HepG2 (cell line): ENCODE results near the gene SUMO4. TPM values are rescaled to one million over a fixed set of nuclear protein-coding genes. Genes with fewer than 3 reads are reported as not detected.

ENCODE experiments used
- ATAC-seq: fragments of 200-7000 bp; cut with Tn5 transposase; 3 replicates; pipeline ENCODE4 v1.9.1; 2020; ENCODE audit warnings: mild to moderate bottlenecking, moderate library complexity
- BruUV-seq: library from RNA; stranded (reverse); fragments of 400-500 nt; replicated peaks from 2 replicates; lab custom pipeline; 2021; lab: Mats Ljungman, UMichigan
- CTCF ChIA-PET: fragments of 300-600 bp; formaldehyde crosslinking; extraction: SDS; loops from one replicate; lab custom pipeline; 2021; ENCODE audit warnings: low total read pairs, inconsistent platforms, low intra/inter-chr PET ratio; lab: Yijun Ruan, JAX
- POLR2A ChIA-PET: fragments of 350-600 bp; sonication (Branson Sonifier 250); formaldehyde crosslinking; loops from one replicate; lab custom pipeline; 2020; ENCODE audit warnings: antibody characterized with exemption, inconsistent platforms; lab: Yijun Ruan, JAX
- DNase-seq: peaks from one replicate; pipeline ENCODE4 v3.0.0-alpha.2; 2015; ENCODE audit warnings: low spot score
- FAIRE-seq: peaks from 3 replicates; lab custom pipeline; 2011; peaks lifted over from hg19 to GRCh38; lab: Jason Lieb, UNC
- H2AFZ ChIP-seq: one replicate; pipeline ENCODE4 v1.6.1; 2011; ENCODE audit warnings: low read length, inconsistent platforms
- H3K27ac ChIP-seq: fragments of 300-600 bp; 3 replicates; pipeline ENCODE4 v1.8.0; 2011; ENCODE audit warnings: mixed run types, mild to moderate bottlenecking, mixed read lengths, low read length, inconsistent platforms; ENCODE audit not compliant: insufficient read depth; ENCODE audit errors: extremely low read length
- H3K27me3 ChIP-seq, 2 experiments: fragments of 200-600 bp in 1 of 2; 2 replicates in 1 of 2; 3 replicates in 1 of 2; pipeline versions ENCODE4 v1.6.0 to v1.8.0; 2011; ENCODE audit warnings: low read length in 2 of 2, mild to moderate bottlenecking in 2 of 2, moderate library complexity in 2 of 2, inconsistent platforms in 1 of 2; ENCODE audit not compliant: insufficient read depth in 2 of 2, control insufficient read depth in 1 of 2
- H3K36me3 ChIP-seq, 2 experiments: fragments of 200-600 bp in 1 of 2; replicated peaks in 1 of 2; 2 replicates in 1 of 2; 3 replicates in 1 of 2; pipeline versions ENCODE4 v1.5.1 to v1.8.0; 2011; ENCODE audit warnings: low read length in 2 of 2, inconsistent platforms in 1 of 2; ENCODE audit not compliant: insufficient read depth in 2 of 2, control insufficient read depth in 1 of 2
- H3K4me1 ChIP-seq: 2 replicates; pipeline ENCODE4 v1.5.1; 2012; ENCODE audit warnings: low read length, inconsistent platforms; ENCODE audit not compliant: insufficient read depth
- H3K4me2 ChIP-seq: 2 replicates; pipeline ENCODE4 v1.6.0; 2011; ENCODE audit warnings: low read depth, low read length, inconsistent platforms
- H3K4me3 ChIP-seq, 3 experiments: fragments of 200-600 bp in 1 of 3; sonication (generic), shearing (Covaris generic) in 1 of 3; replicated peaks in 1 of 3; 2 replicates each; pipeline ENCODE4 v1.5.1; 2011 to 2016; ENCODE audit warnings: low read length in 3 of 3, inconsistent platforms in 2 of 3, low read depth in 2 of 3, mild to moderate bottlenecking in 2 of 3, control low read depth in 1 of 3, mixed read lengths in 1 of 3; ENCODE audit not compliant: insufficient read depth in 1 of 3
- H3K79me2 ChIP-seq: one replicate; pipeline ENCODE4 v1.6.1; 2011; ENCODE audit warnings: low read length, inconsistent platforms; ENCODE audit not compliant: insufficient read depth
- H3K9ac ChIP-seq: 2 replicates; pipeline ENCODE4 v1.6.0; 2011; ENCODE audit warnings: mild to moderate bottlenecking, low read depth, low read length, inconsistent platforms; ENCODE audit not compliant: insufficient read depth
- H3K9me3 ChIP-seq: 2 replicates; pipeline ENCODE4 v1.5.1; 2012; ENCODE audit warnings: mild to moderate bottlenecking, low read length
- H4K20me1 ChIP-seq: 2 replicates; pipeline ENCODE4 v1.6.0; 2011; ENCODE audit warnings: inconsistent platforms, mild to moderate bottlenecking, low read length, moderate library complexity; ENCODE audit not compliant: insufficient read depth
- ATF3 ChIP-seq: sonication (generic); formaldehyde crosslinking; IDR thresholded peaks from 2 replicates; pipeline ENCODE4 v1.4.0; 2020; ENCODE audit warnings: missing genetic modification reagents
- HIC2 ChIP-seq: sonication (generic); formaldehyde crosslinking; IDR thresholded peaks from 2 replicates; pipeline ENCODE4 v1.9.0; 2022; ENCODE audit warnings: low read depth, missing genetic modification reagents
- KLF16 ChIP-seq, 2 experiments: sonication (generic) in 1 of 2; formaldehyde crosslinking in 1 of 2; IDR thresholded peaks; 2 replicates each; pipeline versions ENCODE4 v1.6.1 to v1.8.0; 2016 to 2023; ENCODE audit warnings: missing genetic modification reagents in 2 of 2, missing compliant biosample characterization in 1 of 2
- TEAD3 ChIP-seq: optimal IDR thresholded peaks from 2 replicates; pipeline ENCODE3; 2016; ENCODE audit warnings: borderline replicate concordance
- ZBTB38 ChIP-seq: sonication (generic); formaldehyde crosslinking; IDR thresholded peaks from 2 replicates; pipeline ENCODE4 v1.5.1; 2020; ENCODE audit warnings: mild to moderate bottlenecking, missing genetic modification reagents
- ZNF775 ChIP-seq: sonication (generic); formaldehyde crosslinking; IDR thresholded peaks from 2 replicates; pipeline ENCODE4 v1.4.0; 2020; ENCODE audit warnings: missing genetic modification reagents, mild to moderate bottlenecking, moderate library complexity, borderline replicate concordance
- ZSCAN9 ChIP-seq: IDR thresholded peaks from 2 replicates; pipeline ENCODE4 v1.6.1; 2016; ENCODE audit warnings: borderline replicate concordance
- WGBS: methylation state at CpG from one replicate; pipeline ENCODE4 v1.1.6; 2017; ENCODE audit warnings: low lambda C conversion rate; 5-methylcytosine and 5-hydroxymethylcytosine counted together
- in situ Hi-C: cut with HindIII; loops from 2 replicates; pipeline ENCODE4 v1.10.0; 2017; ENCODE audit warnings: low pct_unique_long_range_greater_than_20kb; ENCODE audit not compliant: extremely low pct_ligation_motif_present
- intact Hi-C: fragments of 100-400 bp; cut with micrococcal nuclease; formaldehyde crosslinking; loops from one replicate; pipeline ENCODE4 v1.10.0; 2022; ENCODE audit not compliant: unreplicated experiment
- polyA plus RNA-seq, 8 experiments: library from polyadenylated mRNA; depleted of rRNA in 3 of 8; stranded (reverse) in 7 of 8; unstranded in 1 of 8; fragments of >200 nt; fragmentation: Illumina TruSeq in 4 of 8; extraction: Trizol in 4 of 8; gene quantifications; 2 replicates each; pipeline versions ENCODE4 v1.2.1 to v1.2.3, GENCODE V29; 2011 to 2016; ENCODE audit warnings: low read depth in 4 of 8, missing spikeins in 1 of 8, mixed read lengths in 1 of 8; ENCODE audit not compliant: insufficient read depth in 1 of 8
- total RNA-seq, 5 experiments: library from RNA; depleted of rRNA; stranded (reverse); fragments of >200 nt; fragmentation: Illumina TruSeq; extraction: Trizol; gene quantifications; 2 replicates each; pipeline ENCODE4 v1.2.3, GENCODE V29; 2016; ENCODE audit warnings: low read depth in 1 of 5

The SUMO4 gene
- total and polyA plus RNA-seq, 2 of the 13 experiments (the other 11 are each of a cell fraction or from before 2014, with no cell fraction given), result 0.22 to 1.2 TPM

DNA sequence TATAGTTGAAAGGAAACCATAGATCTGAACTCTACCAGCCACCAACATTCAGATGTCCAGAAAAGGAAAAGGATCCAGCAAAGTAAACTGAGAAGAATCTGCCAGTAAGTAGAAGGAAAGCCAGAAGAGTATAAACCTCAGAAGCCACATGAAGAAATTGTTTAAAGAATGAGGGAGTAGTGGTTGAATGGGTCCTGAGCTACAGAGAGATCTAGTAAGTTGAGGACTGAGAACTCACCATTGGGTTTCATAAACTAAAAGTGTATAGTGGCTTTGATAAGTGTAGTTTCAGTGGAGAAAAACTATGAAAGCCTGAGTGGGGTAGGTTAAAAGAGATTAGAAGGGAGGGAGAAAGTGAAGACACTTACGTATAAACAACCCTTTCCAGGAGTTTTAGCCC is 32.0 kb upstream of the SUMO4 start:
- CTCF ChIA-PET, result no interaction called here
- intact Hi-C loops, result no loop called here
- H3K36me3 ChIP-seq, result peaks cover 1 to 16% of the 10 kb centered on the region in 2 experiments; a peak in 3 of 5 replicates
- H3K79me2 ChIP-seq, result peaks cover 52% of the 10 kb centered on the region
- DNase-seq (no peak), FAIRE-seq (no peak), ATAC-seq (no peak)
- no peaks in the 10 kb centered on the region for H3K27me3 ChIP-seq
- TF ChIP-seq ZSCAN9 (no peak), KLF16 (CRISPR knock-in tag; IDR thresholded peaks at IDR 0.05) (no peak), ZNF775 (CRISPR knock-in tag) (no peak), HIC2 (CRISPR knock-in tag) (no peak), ATF3 (CRISPR knock-in tag) (no peak), TEAD3 (CRISPR knock-in tag) (no peak), ZBTB38 (CRISPR knock-in tag) (no peak)
- in situ Hi-C loops, result no loop called here
- WGBS, result 98% methylated on average over 1 of the region's 1 CpG
- POLR2A ChIA-PET, result no interaction called here
- no peak overlapping the region for H3K9ac ChIP-seq
- H4K20me1 ChIP-seq, result peaks cover 10% of the 10 kb centered on the region; the same call in 1 of the 2 replicates
- H3K4me1 ChIP-seq, result peaks cover 18% of the 10 kb centered on the region
- no peak overlapping the region for H3K4me3 ChIP-seq
- no TSS peak for BruUV-seq
- H2AFZ ChIP-seq, result no peak overlapping the region
- H3K9me3 ChIP-seq, result no peaks in the 10 kb centered on the region
- H3K27ac ChIP-seq, result no peak overlapping the region
- H3K4me2 ChIP-seq, result no peak overlapping the region
